ENCODE measurements around the gene CALD1.

Gene CALD1

DNA sequence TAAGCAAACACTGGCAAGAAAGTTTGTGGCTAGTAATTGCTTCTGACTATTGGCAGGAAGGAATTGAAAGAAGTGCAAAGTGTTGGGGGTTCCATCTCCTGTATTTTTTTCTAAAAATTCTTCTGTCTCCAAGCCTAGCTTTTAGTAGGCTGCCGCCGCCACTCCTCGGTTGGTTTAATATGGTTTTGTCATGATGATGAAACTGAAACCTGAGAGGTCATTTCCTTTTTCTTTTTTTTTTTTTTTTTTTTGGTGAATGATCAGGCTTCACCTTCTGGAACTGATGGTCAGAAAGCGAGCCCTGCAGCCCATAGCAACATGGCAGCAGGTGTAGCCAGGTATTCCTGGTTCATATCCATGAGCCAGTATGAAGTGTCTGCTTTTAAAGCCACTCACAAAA is 131.5 kb downstream of the CALD1 start:
- no peaks in the 10 kb centered on the region for H3K36me3 ChIP-seq (ENCODE audit: insufficient read depth, low read length)
- H3K27me3 ChIP-seq (ENCODE audit: insufficient read depth, low read length) = no peaks in the 10 kb centered on the region
- H4K20me1 ChIP-seq (ENCODE audit: insufficient read depth, low read length) = no peaks in the 10 kb centered on the region
- H3K79me2 ChIP-seq (ENCODE audit: insufficient read depth, low read length) = no peaks in the 10 kb centered on the region
- H3K4me1 ChIP-seq (ENCODE audit: insufficient read depth, low read length, severe bottlenecking) = no peaks in the 10 kb centered on the region
- no peak overlapping the region for H3K4me2 ChIP-seq (ENCODE audit: low read length)
- H3K9ac ChIP-seq (ENCODE audit: low read length) = no peak overlapping the region
- H3F3A ChIP-seq (ENCODE audit: insufficient read depth, low read length) = no peaks in the 10 kb centered on the region
- no peak overlapping the region for H3K4me3 ChIP-seq (ENCODE audit: low read depth, low read length, poor library complexity, severe bottlenecking)
- no peaks in the 10 kb centered on the region for H3K9me3 ChIP-seq (ENCODE audit: low read length)
- no peak overlapping the region for H2AFZ ChIP-seq (ENCODE audit: low read length)
- TF ChIP-seq, protein P1, sequence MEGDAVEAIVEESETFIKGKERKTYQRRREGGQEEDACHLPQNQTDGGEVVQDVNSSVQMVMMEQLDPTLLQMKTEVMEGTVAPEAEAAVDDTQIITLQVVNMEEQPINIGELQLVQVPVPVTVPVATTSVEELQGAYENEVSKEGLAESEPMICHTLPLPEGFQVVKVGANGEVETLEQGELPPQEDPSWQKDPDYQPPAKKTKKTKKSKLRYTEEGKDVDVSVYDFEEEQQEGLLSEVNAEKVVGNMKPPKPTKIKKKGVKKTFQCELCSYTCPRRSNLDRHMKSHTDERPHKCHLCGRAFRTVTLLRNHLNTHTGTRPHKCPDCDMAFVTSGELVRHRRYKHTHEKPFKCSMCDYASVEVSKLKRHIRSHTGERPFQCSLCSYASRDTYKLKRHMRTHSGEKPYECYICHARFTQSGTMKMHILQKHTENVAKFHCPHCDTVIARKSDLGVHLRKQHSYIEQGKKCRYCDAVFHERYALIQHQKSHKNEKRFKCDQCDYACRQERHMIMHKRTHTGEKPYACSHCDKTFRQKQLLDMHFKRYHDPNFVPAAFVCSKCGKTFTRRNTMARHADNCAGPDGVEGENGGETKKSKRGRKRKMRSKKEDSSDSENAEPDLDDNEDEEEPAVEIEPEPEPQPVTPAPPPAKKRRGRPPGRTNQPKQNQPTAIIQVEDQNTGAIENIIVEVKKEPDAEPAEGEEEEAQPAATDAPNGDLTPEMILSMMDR (IDR thresholded peaks at IDR 0.05; ENCODE audit: low read length) = no peak
- no peak for TF ChIP-seq EZH2 (IDR thresholded peaks at IDR 0.05; ENCODE audit: borderline replicate concordance, low read length)
- no peaks in the 10 kb centered on the region for H3K9me2 ChIP-seq (ENCODE audit: low read depth, low read length)
- H3K27ac ChIP-seq (ENCODE audit: low read depth, low read length, poor library complexity, severe bottlenecking) = no peak overlapping the region

DNA sequence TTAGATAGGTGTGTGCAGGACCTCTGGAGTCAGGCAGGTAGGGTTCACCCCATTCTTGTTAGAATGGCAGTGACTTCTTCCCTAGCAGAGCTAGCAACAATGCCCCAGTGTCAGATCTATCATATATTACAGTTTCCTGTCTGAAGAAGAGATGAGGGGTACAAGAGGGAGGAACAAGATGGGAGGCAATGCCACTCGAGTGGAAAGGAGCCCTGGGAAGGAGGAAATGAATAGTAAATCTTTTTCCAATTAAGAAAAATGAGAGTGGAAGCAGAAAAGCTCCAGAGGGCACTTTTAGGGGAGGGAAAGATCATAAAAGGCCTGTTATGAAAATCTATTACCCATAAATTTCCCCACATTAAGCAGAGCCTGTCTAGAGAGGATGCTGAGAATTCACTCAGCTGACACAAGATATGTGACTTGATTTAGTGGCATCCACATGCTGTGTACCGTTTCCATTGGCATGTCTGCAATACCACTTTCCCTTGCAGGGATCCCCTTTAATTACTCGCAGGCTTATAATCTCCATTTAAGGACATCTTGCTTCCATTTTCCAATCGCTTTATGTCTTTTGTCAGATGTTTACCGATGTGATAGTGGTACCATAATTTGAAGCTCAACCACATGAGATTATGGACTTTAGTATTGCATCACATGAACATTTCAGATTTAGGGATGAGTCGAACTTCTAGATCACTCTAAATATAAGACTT is 136.9 kb downstream of the CALD1 start:
- Histone ChIP-seq H3F3A (ENCODE audit: insufficient read depth, low read length) (no peaks in the 10 kb centered on the region), H3K9me3 (ENCODE audit: low read length) (no peaks in the 10 kb centered on the region), H3K27me3 (ENCODE audit: insufficient read depth, low read length) (no peaks in the 10 kb centered on the region), H3K4me2 (ENCODE audit: low read length) (no peak overlapping the region), H4K20me1 (ENCODE audit: insufficient read depth, low read length) (no peaks in the 10 kb centered on the region), H2AFZ (ENCODE audit: low read length) (no peak overlapping the region), H3K27ac (ENCODE audit: low read depth, low read length, poor library complexity, severe bottlenecking) (no peak overlapping the region), H3K4me1 (ENCODE audit: insufficient read depth, low read length, severe bottlenecking) (no peaks in the 10 kb centered on the region), H3K4me3 (ENCODE audit: low read depth, low read length, poor library complexity, severe bottlenecking) (no peak overlapping the region), H3K36me3 (ENCODE audit: insufficient read depth, low read length) (no peaks in the 10 kb centered on the region), H3K9me2 (ENCODE audit: low read depth, low read length) (no peaks in the 10 kb centered on the region), H3K79me2 (ENCODE audit: insufficient read depth, low read length) (no peaks in the 10 kb centered on the region), H3K9ac (ENCODE audit: low read length) (no peak overlapping the region)
- TF ChIP-seq EZH2 (IDR thresholded peaks at IDR 0.05; ENCODE audit: borderline replicate concordance, low read length) = no peak

GRCh38 chr7:134919240-134919641 is 139.8 kb downstream of the CALD1 start:
- Histone ChIP-seq H3K4me1 (ENCODE audit: insufficient read depth, low read length, severe bottlenecking) (no peaks in the 10 kb centered on the region), H3K9me3 (ENCODE audit: low read length) (peaks cover 2% of the 10 kb centered on the region; the same call in 1 of the 2 replicates), H3F3A (ENCODE audit: insufficient read depth, low read length) (no peaks in the 10 kb centered on the region), H3K27me3 (ENCODE audit: insufficient read depth, low read length) (no peaks in the 10 kb centered on the region), H4K20me1 (ENCODE audit: insufficient read depth, low read length) (no peaks in the 10 kb centered on the region), H3K36me3 (ENCODE audit: insufficient read depth, low read length) (no peaks in the 10 kb centered on the region), H3K9ac (ENCODE audit: low read length) (no peak overlapping the region), H3K79me2 (ENCODE audit: insufficient read depth, low read length) (no peaks in the 10 kb centered on the region), H3K9me2 (ENCODE audit: low read depth, low read length) (no peaks in the 10 kb centered on the region), H2AFZ (ENCODE audit: low read length) (no peak overlapping the region), H3K27ac (ENCODE audit: low read depth, low read length, poor library complexity, severe bottlenecking) (no peak overlapping the region), H3K4me2 (ENCODE audit: low read length) (no peak overlapping the region), H3K4me3 (ENCODE audit: low read depth, low read length, poor library complexity, severe bottlenecking) (no peak overlapping the region)
- no peak for TF ChIP-seq EZH2 (IDR thresholded peaks at IDR 0.05; ENCODE audit: borderline replicate concordance, low read length)
- TF ChIP-seq, protein P1 (IDR thresholded peaks at IDR 0.05; ENCODE audit: low read length) = no peak

Data from OCI-LY1 (cell line).